ENCODE measurements around the gene GAB1. TPM values are rescaled to one million over a fixed set of nuclear protein-coding genes. Genes with fewer than 3 reads are reported as not detected.
A peak's percentile ranks its signal among the peaks of the same experiment; 100 is the strongest.

The GAB1 gene
- total and polyA plus RNA-seq, 4 experiments from 2014 or later, result 0.26 to 0.78 TPM; not detected in 2

GRCh38 chr4:143337600-143338287, 1.1 kb downstream of the GAB1 start:
- peaks cover 0 to 4% (median 0%) of the 10 kb centered on the region in 8 donors for H3K9me3 Mint-ChIP-seq
- intact Hi-C loops (cut with micrococcal nuclease), result no loop called here
- peaks cover 3 to 7% (median 5%) of the 10 kb centered on the region in 4 donors for H3K4me1 Mint-ChIP-seq
- H3K27ac ChIP-seq (ENCODE audit: low read depth, low read length), result no peak overlapping the region
- POLR2A ChIA-PET (ENCODE audit: partially characterized antibody), result no interaction called here
- H3K36me3 ChIP-seq (ENCODE audit: insufficient read depth, low read length), result no peaks in the 10 kb centered on the region
- H3K9me3 ChIP-seq (ENCODE audit: control insufficient read depth in 1 of 2, low read length in 2 of 2), result no peaks in the 10 kb centered on the region
- peaks cover 29 to 34% of the 10 kb centered on the region in 2 donors for H3K27me3 Mint-ChIP-seq
- no peak for DNase-seq
- H3K27ac Mint-ChIP-seq, result no peak overlapping the region
- H3K4me3 ChIP-seq (ENCODE audit: low read length in 2 of 2), result no peak overlapping the region
- no peaks in the 10 kb centered on the region for H3K36me3 Mint-ChIP-seq
- H3K4me3 Mint-ChIP-seq, result peak overlapping the region; percentile 74 to 93 (median 84)
- H3K27me3 ChIP-seq (ENCODE audit: insufficient read depth, low read length), result peaks cover 5% of the 10 kb centered on the region
- CTCF ChIA-PET (ENCODE audit: partially characterized antibody), result no interaction called here
- H3K4me1 ChIP-seq (ENCODE audit: insufficient read depth, low read length), result peaks cover 9% of the 10 kb centered on the region

GRCh38 chr4:143338313-143338712, 1.6 kb downstream of the GAB1 start:
- intact Hi-C loops (cut with micrococcal nuclease), result no loop called here
- H3K4me3 ChIP-seq (ENCODE audit: low read length in 2 of 2), result no peak overlapping the region
- H3K27me3 ChIP-seq (ENCODE audit: insufficient read depth, low read length), result peaks cover 5% of the 10 kb centered on the region
- Mint-ChIP-seq H3K4me3 (peak overlapping the region in 3 of 8 donors; percentile 11 to 50 (median 45)), H3K4me1 (peaks cover 3 to 7% (median 5%) of the 10 kb centered on the region in 4 donors), H3K27me3 (peaks cover 27 to 33% of the 10 kb centered on the region in 2 donors), H3K9me3 (peaks cover 0 to 4% (median 0%) of the 10 kb centered on the region in 8 donors), H3K27ac (no peak overlapping the region), H3K36me3 (no peaks in the 10 kb centered on the region)
- CTCF ChIA-PET (ENCODE audit: partially characterized antibody), result no interaction called here
- no peaks in the 10 kb centered on the region for H3K9me3 ChIP-seq (ENCODE audit: control insufficient read depth in 1 of 2, low read length in 2 of 2)
- POLR2A ChIA-PET (ENCODE audit: partially characterized antibody), result no interaction called here
- no peak for DNase-seq
- no peak overlapping the region for H3K27ac ChIP-seq (ENCODE audit: low read depth, low read length)
- no peaks in the 10 kb centered on the region for H3K36me3 ChIP-seq (ENCODE audit: insufficient read depth, low read length)
- H3K4me1 ChIP-seq (ENCODE audit: insufficient read depth, low read length), result peaks cover 9% of the 10 kb centered on the region

GRCh38 chr4:143339497-143339896, 2.8 kb downstream of the GAB1 start:
- H3K27me3 ChIP-seq (ENCODE audit: insufficient read depth, low read length), result peaks cover 4% of the 10 kb centered on the region
- Mint-ChIP-seq H3K27me3 (peaks cover 28 to 38% of the 10 kb centered on the region in 2 donors), H3K36me3 (no peaks in the 10 kb centered on the region), H3K27ac (no peak overlapping the region), H3K4me1 (peaks cover 3 to 7% (median 5%) of the 10 kb centered on the region in 4 donors), H3K9me3 (peaks cover 0 to 4% (median 0%) of the 10 kb centered on the region in 8 donors), H3K4me3 (no peak overlapping the region)
- no peak overlapping the region for H3K27ac ChIP-seq (ENCODE audit: low read depth, low read length)
- ChIA-PET CTCF (ENCODE audit: partially characterized antibody) (no interaction called here), POLR2A (ENCODE audit: partially characterized antibody) (no interaction called here)
- no peaks in the 10 kb centered on the region for H3K9me3 ChIP-seq (ENCODE audit: control insufficient read depth in 1 of 2, low read length in 2 of 2)
- intact Hi-C loops (cut with micrococcal nuclease), result no loop called here
- DNase-seq, result no peak
- H3K4me1 ChIP-seq (ENCODE audit: insufficient read depth, low read length), result peaks cover 9% of the 10 kb centered on the region
- H3K4me3 ChIP-seq (ENCODE audit: low read length in 2 of 2), result no peak overlapping the region
- H3K36me3 ChIP-seq (ENCODE audit: insufficient read depth, low read length), result no peaks in the 10 kb centered on the region

- ChIA-PET POLR2A (ENCODE audit: partially characterized antibody) (no interaction called here), CTCF (ENCODE audit: partially characterized antibody) (no interaction called here)
- H3K27me3 Mint-ChIP-seq, result peaks cover 21 to 34% of the 10 kb centered on the region in 2 donors
- H3K9me3 Mint-ChIP-seq, result no peaks in the 10 kb centered on the region
- H3K27me3 ChIP-seq (ENCODE audit: insufficient read depth, low read length), result no peaks in the 10 kb centered on the region
- no peaks in the 10 kb centered on the region for H3K36me3 Mint-ChIP-seq
- no peak overlapping the region for H3K4me3 Mint-ChIP-seq
- H3K27ac ChIP-seq (ENCODE audit: low read depth, low read length), result no peak overlapping the region
- H3K4me1 ChIP-seq (ENCODE audit: insufficient read depth, low read length), result peaks cover 5% of the 10 kb centered on the region
- H3K36me3 ChIP-seq (ENCODE audit: insufficient read depth, low read length), result no peaks in the 10 kb centered on the region
- no peak overlapping the region for H3K27ac Mint-ChIP-seq
- intact Hi-C loops (cut with micrococcal nuclease), result no loop called here
- no peaks in the 10 kb centered on the region for H3K9me3 ChIP-seq (ENCODE audit: control insufficient read depth in 1 of 2, low read length in 2 of 2)
- no peak overlapping the region for H3K4me3 ChIP-seq (ENCODE audit: low read length in 2 of 2)
- DNase-seq, result no peak
- peaks cover 3 to 7% (median 5%) of the 10 kb centered on the region in 4 donors for H3K4me1 Mint-ChIP-seq
Observed at GRCh38 chr4:143341186-143341755, 4.6 kb downstream of the GAB1 start.

GRCh38 chr4:143343276-143343831, 6.7 kb downstream of the GAB1 start:
- intact Hi-C loops (cut with micrococcal nuclease), result no loop called here
- POLR2A ChIA-PET (ENCODE audit: partially characterized antibody), result interaction anchor here (1.2 kb wide), 1 partner anchor 12 kb away, joined by 3 read pairs; no protein-coding TSS in a partner anchor

GRCh38 chr4:143344041-143344440, 7.4 kb downstream of the GAB1 start:
- Mint-ChIP-seq H3K27ac (no peak overlapping the region), H3K36me3 (no peaks in the 10 kb centered on the region), H3K4me3 (no peak overlapping the region), H3K9me3 (no peaks in the 10 kb centered on the region), H3K4me1 (no peaks in the 10 kb centered on the region), H3K27me3 (peaks cover 16 to 31% of the 10 kb centered on the region in 2 donors)
- Histone ChIP-seq H3K27me3 (ENCODE audit: insufficient read depth, low read length) (no peaks in the 10 kb centered on the region), H3K4me3 (ENCODE audit: low read length in 2 of 2) (no peak overlapping the region), H3K4me1 (ENCODE audit: insufficient read depth, low read length) (no peaks in the 10 kb centered on the region), H3K36me3 (ENCODE audit: insufficient read depth, low read length) (no peaks in the 10 kb centered on the region), H3K27ac (ENCODE audit: low read depth, low read length) (no peak overlapping the region), H3K9me3 (ENCODE audit: control insufficient read depth in 1 of 2, low read length in 2 of 2) (no peaks in the 10 kb centered on the region)
- intact Hi-C loops (cut with micrococcal nuclease), result no loop called here
- ChIA-PET CTCF (ENCODE audit: partially characterized antibody) (interaction anchor here (0.6 kb wide), 1 partner anchor 21 kb away, joined by 3 read pairs; no protein-coding TSS in a partner anchor), POLR2A (ENCODE audit: partially characterized antibody) (no interaction called here)
- DNase-seq, result no peak

More at GRCh38 chr4:143343276-143343831, 6.7 kb downstream of the GAB1 start:
- H3K4me3 Mint-ChIP-seq, result no peak overlapping the region
- H3K27ac Mint-ChIP-seq, result no peak overlapping the region
- CTCF ChIA-PET (ENCODE audit: partially characterized antibody), result interaction anchor here (0.6 kb wide), 1 partner anchor 22 kb away, joined by 3 read pairs; no protein-coding TSS in a partner anchor
- Histone ChIP-seq H3K27me3 (ENCODE audit: insufficient read depth, low read length) (no peaks in the 10 kb centered on the region), H3K4me3 (ENCODE audit: low read length in 2 of 2) (no peak overlapping the region), H3K4me1 (ENCODE audit: insufficient read depth, low read length) (no peaks in the 10 kb centered on the region), H3K9me3 (ENCODE audit: control insufficient read depth in 1 of 2, low read length in 2 of 2) (no peaks in the 10 kb centered on the region), H3K27ac (ENCODE audit: low read depth, low read length) (no peak overlapping the region), H3K36me3 (ENCODE audit: insufficient read depth, low read length) (no peaks in the 10 kb centered on the region)
- H3K9me3 Mint-ChIP-seq, result no peaks in the 10 kb centered on the region
- H3K27me3 Mint-ChIP-seq, result peaks cover 18 to 31% of the 10 kb centered on the region in 2 donors
- no peak for DNase-seq
- H3K4me1 Mint-ChIP-seq, result no peaks in the 10 kb centered on the region
- H3K36me3 Mint-ChIP-seq, result no peaks in the 10 kb centered on the region

GRCh38 chr4:143344774-143345173, 8.1 kb downstream of the GAB1 start:
- Histone ChIP-seq H3K9me3 (ENCODE audit: control insufficient read depth in 1 of 2, low read length in 2 of 2) (no peaks in the 10 kb centered on the region), H3K36me3 (ENCODE audit: insufficient read depth, low read length) (no peaks in the 10 kb centered on the region), H3K27ac (ENCODE audit: low read depth, low read length) (no peak overlapping the region), H3K4me3 (ENCODE audit: low read length in 2 of 2) (no peak overlapping the region), H3K4me1 (ENCODE audit: insufficient read depth, low read length) (no peaks in the 10 kb centered on the region), H3K27me3 (ENCODE audit: insufficient read depth, low read length) (no peaks in the 10 kb centered on the region)
- Mint-ChIP-seq H3K9me3 (no peaks in the 10 kb centered on the region), H3K4me3 (no peak overlapping the region), H3K4me1 (no peaks in the 10 kb centered on the region), H3K27me3 (peaks cover 12 to 28% of the 10 kb centered on the region in 2 donors), H3K27ac (no peak overlapping the region), H3K36me3 (no peaks in the 10 kb centered on the region)
- CTCF ChIA-PET (ENCODE audit: partially characterized antibody), result no interaction called here
- POLR2A ChIA-PET (ENCODE audit: partially characterized antibody), result no interaction called here
- DNase-seq, result no peak
- intact Hi-C loops (cut with micrococcal nuclease), result no loop called here
